ENCODE results near the gene EXOSC2.

- TF ChIP-seq CTCF (IDR thresholded peaks at IDR 0.05) (peak; percentile 94 to 95 (median 95)), EP300 (IDR thresholded peaks at IDR 0.05) (no peak), POLR2A (IDR thresholded peaks at IDR 0.05; ENCODE audit: low read depth) (no peak), POLR2AphosphoS5 (IDR thresholded peaks at IDR 0.05) (peak in 1 of 2 donors; percentile 52)
These were observed 7.8 kb downstream of the EXOSC2 start for GRCh38 chr9:130701059-130702022.

Measured in esophagus muscularis mucosa (tissue), 4 donors.